Measurements from ENCODE around the gene LCOR. TPM values are rescaled to one million over a fixed set of nuclear protein-coding genes. Genes with fewer than 3 reads are reported as not detected.

LCOR gene
- total and polyA plus RNA-seq, 2 of the 13 experiments (the other 11 are each of a cell fraction or from before 2014, with no cell fraction given): 12.4 to 23.7 TPM

GRCh38 chr10:96850825-96851224 is 18.7 kb downstream of the LCOR start:
- no peak for ATAC-seq
- BruUV-seq (replicated peaks): no TSS peak
- Histone ChIP-seq H3K4me1 (ENCODE audit: insufficient read depth, low read length) (peaks cover 37% of the 10 kb centered on the region), H4K20me1 (ENCODE audit: insufficient read depth, low read length) (peaks cover 29% of the 10 kb centered on the region), H3K27ac (ENCODE audit: extremely low read length, insufficient read depth, low read length) (no peak overlapping the region), H3K36me3 (replicated peaks in 1 of 2; ENCODE audit: control insufficient read depth in 1 of 2, insufficient read depth in 2 of 2, low read length in 2 of 2) (peaks cover 0 to 4% of the 10 kb centered on the region in 2 experiments; a peak in 3 of 5 replicates), H3K4me2 (ENCODE audit: low read depth, low read length) (no peak overlapping the region), H3K9ac (ENCODE audit: insufficient read depth, low read depth, low read length) (no peak overlapping the region), H3K9me3 (ENCODE audit: low read length) (no peaks in the 10 kb centered on the region), H2AFZ (ENCODE audit: low read length) (no peak overlapping the region), H3K27me3 (ENCODE audit: control insufficient read depth in 1 of 2, insufficient read depth in 2 of 2, low read length in 2 of 2) (no peaks in the 10 kb centered on the region), H3K79me2 (ENCODE audit: insufficient read depth, low read length) (peaks cover 98% of the 10 kb centered on the region), H3K4me3 (replicated peaks in 1 of 3; ENCODE audit: insufficient read depth in 1 of 3, low read depth in 2 of 3, low read length in 3 of 3) (no peak overlapping the region)
- TF ChIP-seq ARHGAP35 (CRISPR knock-in tag; IDR thresholded peaks at IDR 0.05; ENCODE audit: borderline replicate concordance) (no peak), RFX3 (CRISPR knock-in tag; IDR thresholded peaks at IDR 0.05) (no peak), MEF2D (CRISPR knock-in tag; IDR thresholded peaks at IDR 0.05) (no peak), ZNF737 (CRISPR knock-in tag; IDR thresholded peaks at IDR 0.05; ENCODE audit: borderline replicate concordance) (no peak), BRCA1 (CRISPR knock-in tag; IDR thresholded peaks at IDR 0.05) (no peak), PAX8 (CRISPR knock-in tag; IDR thresholded peaks at IDR 0.05; ENCODE audit: borderline replicate concordance) (no peak), NR2F1 (CRISPR knock-in tag; IDR thresholded peaks at IDR 0.05) (no peak)
- ChIA-PET POLR2A (interaction anchor here (1.1 to 1.7 kb wide), 3 partner anchors 8 to 10 kb away, joined by 3 to 5 read pairs (median 4); no protein-coding TSS in a partner anchor), CTCF (ENCODE audit: low intra/inter-chr PET ratio, low total read pairs) (no interaction called here)
- intact Hi-C loops (cut with micrococcal nuclease; ENCODE audit: unreplicated experiment) (no loop called here), in situ Hi-C loops (cut with HindIII; ENCODE audit: extremely low pct_ligation_motif_present, low pct_unique_long_range_greater_than_20kb) (no loop called here)
- FAIRE-seq: no peak
- no peak for DNase-seq (ENCODE audit: low spot score)
- WGBS (ENCODE audit: low lambda C conversion rate): 94% methylated on average over 3 of the region's 3 CpGs

- intact Hi-C loops (cut with micrococcal nuclease; ENCODE audit: unreplicated experiment) (no loop called here), in situ Hi-C loops (cut with HindIII; ENCODE audit: extremely low pct_ligation_motif_present, low pct_unique_long_range_greater_than_20kb) (no loop called here)
- Histone ChIP-seq H3K9me3 (ENCODE audit: low read length) (no peaks in the 10 kb centered on the region), H3K4me1 (ENCODE audit: insufficient read depth, low read length) (peaks cover 36% of the 10 kb centered on the region), H3K79me2 (ENCODE audit: insufficient read depth, low read length) (peaks cover 97% of the 10 kb centered on the region), H4K20me1 (ENCODE audit: insufficient read depth, low read length) (peaks cover 29% of the 10 kb centered on the region), H3K9ac (ENCODE audit: insufficient read depth, low read depth, low read length) (no peak overlapping the region), H3K36me3 (replicated peaks in 1 of 2; ENCODE audit: control insufficient read depth in 1 of 2, insufficient read depth in 2 of 2, low read length in 2 of 2) (peaks cover 0 to 4% of the 10 kb centered on the region in 2 experiments; a peak in 3 of 5 replicates), H3K4me2 (ENCODE audit: low read depth, low read length) (no peak overlapping the region), H3K27me3 (ENCODE audit: control insufficient read depth in 1 of 2, insufficient read depth in 2 of 2, low read length in 2 of 2) (no peaks in the 10 kb centered on the region), H3K27ac (ENCODE audit: extremely low read length, insufficient read depth, low read length) (no peak overlapping the region), H3K4me3 (replicated peaks in 1 of 3; ENCODE audit: insufficient read depth in 1 of 3, low read depth in 2 of 3, low read length in 3 of 3) (no peak overlapping the region), H2AFZ (ENCODE audit: low read length) (no peak overlapping the region)
- ChIA-PET CTCF (ENCODE audit: low intra/inter-chr PET ratio, low total read pairs) (no interaction called here), POLR2A (interaction anchor here (1.1 to 1.7 kb wide), 3 partner anchors 9 to 10 kb away, joined by 3 to 5 read pairs (median 4); no protein-coding TSS in a partner anchor)
- no peak for FAIRE-seq
- no TSS peak for BruUV-seq (replicated peaks)
- WGBS (ENCODE audit: low lambda C conversion rate): 85% methylated on average over 6 of the region's 6 CpGs
- no peak for DNase-seq (ENCODE audit: low spot score)
- no peak for TF ChIP-seq MIER2 (CRISPR knock-in tag; IDR thresholded peaks at IDR 0.05)
- no peak for TF ChIP-seq ZNF136 (CRISPR knock-in tag; IDR thresholded peaks at IDR 0.05; ENCODE audit: low read depth)
- TF ChIP-seq E2F2 (CRISPR knock-in tag; IDR thresholded peaks at IDR 0.05; ENCODE audit: borderline replicate concordance): no peak
- TF ChIP-seq KLF9 (CRISPR knock-in tag; IDR thresholded peaks at IDR 0.05; ENCODE audit: low read depth): no peak
- no peak for TF ChIP-seq HNF4G (IDR thresholded peaks at IDR 0.05; ENCODE audit: borderline replicate concordance, low read depth, low read length)
- no peak for TF ChIP-seq HNF4G (CRISPR knock-in tag; IDR thresholded peaks at IDR 0.05; ENCODE audit: borderline replicate concordance, low read depth)
- TF ChIP-seq RARG (CRISPR knock-in tag; IDR thresholded peaks at IDR 0.05; ENCODE audit: low read depth): no peak
- TF ChIP-seq IRX3 (CRISPR knock-in tag; IDR thresholded peaks at IDR 0.05; ENCODE audit: borderline replicate concordance, low read depth): no peak
- TF ChIP-seq ZNF230 (CRISPR knock-in tag; IDR thresholded peaks at IDR 0.05): no peak
- no peak for TF ChIP-seq ZNF12 (CRISPR knock-in tag; IDR thresholded peaks at IDR 0.05)
- ATAC-seq: no peak
Observed at GRCh38 chr10:96851281-96851680, 19.2 kb downstream of the LCOR start.
